Osteoblast (primary cell): Measurements from ENCODE around the gene TRIM71. TPM values are rescaled to one million over a fixed set of nuclear protein-coding genes. Genes with fewer than 3 reads are reported as not detected.

Source experiments
- DNase-seq: peaks from one replicate; pipeline ENCODE4 v3.0.0; 2011; ENCODE audit warnings: low spot score, mixed read lengths; ENCODE audit not compliant: insufficient read length; ENCODE audit errors: missing footprints
- H2AFZ ChIP-seq: 2 replicates; pipeline ENCODE4 v1.6.0; 2011; ENCODE audit warnings: mild to moderate bottlenecking, low read length
- H3K27ac ChIP-seq: 2 replicates; pipeline ENCODE4 v1.5.1; 2011; ENCODE audit warnings: mild to moderate bottlenecking, low read depth, low read length, moderate library complexity
- H3K27me3 ChIP-seq: 2 replicates; pipeline ENCODE4 v1.6.0; 2012; ENCODE audit warnings: mild to moderate bottlenecking, control low read depth, inconsistent platforms, low read length, moderate library complexity; ENCODE audit not compliant: insufficient read depth
- H3K36me3 ChIP-seq: 2 replicates; pipeline ENCODE4 v1.5.1; 2011; ENCODE audit warnings: mild to moderate bottlenecking, low read length, control low read depth, moderate library complexity; ENCODE audit not compliant: insufficient read depth
- H3K4me1 ChIP-seq: 2 replicates; pipeline ENCODE4 v1.5.1; 2011; ENCODE audit warnings: mild to moderate bottlenecking, low read length, control low read depth, moderate library complexity; ENCODE audit not compliant: insufficient read depth
- H3K4me2 ChIP-seq: 2 replicates; pipeline ENCODE4 v1.6.0; 2011; ENCODE audit warnings: mild to moderate bottlenecking, low read length; ENCODE audit not compliant: insufficient read depth
- H3K4me3 ChIP-seq: fragments of 200-600 bp; sonication (generic); 3 replicates; pipeline ENCODE4 v1.5.1; 2012; ENCODE audit warnings: mild to moderate bottlenecking, low read length, inconsistent platforms; ENCODE audit not compliant: insufficient read depth
- H3K79me2 ChIP-seq: 2 replicates; pipeline ENCODE4 v1.6.0; 2012; ENCODE audit warnings: mild to moderate bottlenecking, low read length, control low read depth, inconsistent platforms; ENCODE audit not compliant: insufficient read depth
- H3K9me3 ChIP-seq: 2 replicates; pipeline ENCODE4 v1.5.1; 2011; ENCODE audit warnings: low read depth, low read length, control low read depth
- H4K20me1 ChIP-seq: 2 replicates; pipeline ENCODE4 v1.6.0; 2012; ENCODE audit warnings: mild to moderate bottlenecking, low read length, control low read depth; ENCODE audit not compliant: insufficient read depth
- CTCF ChIP-seq: IDR thresholded peaks from 2 replicates; pipeline ENCODE4 v1.5.1; 2011; ENCODE audit warnings: mild to moderate bottlenecking, low read depth, low read length, moderate library complexity; ENCODE audit errors: extremely low read depth
- total RNA-seq: library from RNA; depleted of rRNA; stranded (reverse); fragments of >200 nt; gene quantifications from 2 replicates; pipeline ENCODE4 v1.2.3, GENCODE V29; 2012

Gene TRIM71
- total RNA-seq, 1 donor = not detected

- peaks cover 3% of the 10 kb centered on the region for H3K4me1 ChIP-seq
- peak overlapping the region; percentile 25 for H2AFZ ChIP-seq
- H3K4me2 ChIP-seq = no peak overlapping the region
- H4K20me1 ChIP-seq = no peaks in the 10 kb centered on the region
- no peak for TF ChIP-seq CTCF
- no peaks in the 10 kb centered on the region for H3K79me2 ChIP-seq
- no peak overlapping the region for H3K4me3 ChIP-seq
- no peaks in the 10 kb centered on the region for H3K36me3 ChIP-seq
- H3K27me3 ChIP-seq = peaks cover 2% of the 10 kb centered on the region
- peak; percentile 82 for DNase-seq
- no peaks in the 10 kb centered on the region for H3K9me3 ChIP-seq
- no peak overlapping the region for H3K27ac ChIP-seq
Measured at GRCh38 chr3:32841867-32842470, 24.2 kb downstream of the TRIM71 start.

GRCh38 chr3:32842531-32842931, 24.7 kb downstream of the TRIM71 start:
- TF ChIP-seq CTCF = no peak
- no peak overlapping the region for H3K4me2 ChIP-seq
- DNase-seq = no peak

GRCh38 chr3:32842987-32843386, 25.2 kb downstream of the TRIM71 start:
- Histone ChIP-seq H3K4me1 (peaks cover 3% of the 10 kb centered on the region), H3K79me2 (no peaks in the 10 kb centered on the region), H2AFZ (no peak overlapping the region), H3K27me3 (no peaks in the 10 kb centered on the region), H3K9me3 (no peaks in the 10 kb centered on the region), H3K4me3 (no peak overlapping the region), H4K20me1 (no peaks in the 10 kb centered on the region), H3K36me3 (no peaks in the 10 kb centered on the region), H3K4me2 (no peak overlapping the region), H3K27ac (no peak overlapping the region)
- no peak for TF ChIP-seq CTCF
- DNase-seq = no peak

More at GRCh38 chr3:32842531-32842931, 24.7 kb downstream of the TRIM71 start:
- no peaks in the 10 kb centered on the region for H3K9me3 ChIP-seq
- no peaks in the 10 kb centered on the region for H3K27me3 ChIP-seq
- no peak overlapping the region for H2AFZ ChIP-seq
- H3K79me2 ChIP-seq = no peaks in the 10 kb centered on the region
- no peak overlapping the region for H3K4me3 ChIP-seq
- peaks cover 3% of the 10 kb centered on the region for H3K4me1 ChIP-seq
- no peaks in the 10 kb centered on the region for H4K20me1 ChIP-seq
- H3K27ac ChIP-seq = no peak overlapping the region
- H3K36me3 ChIP-seq = no peaks in the 10 kb centered on the region

GRCh38 chr3:32843510-32844321, 25.9 kb downstream of the TRIM71 start:
- peaks cover 2% of the 10 kb centered on the region for H3K27me3 ChIP-seq
- H3K79me2 ChIP-seq = no peaks in the 10 kb centered on the region
- no peak for TF ChIP-seq CTCF
- H3K36me3 ChIP-seq = no peaks in the 10 kb centered on the region
- H3K27ac ChIP-seq = no peak overlapping the region
- no peak overlapping the region for H3K4me2 ChIP-seq
- no peaks in the 10 kb centered on the region for H3K9me3 ChIP-seq
- no peak for DNase-seq
- no peak overlapping the region for H3K4me3 ChIP-seq
- no peaks in the 10 kb centered on the region for H4K20me1 ChIP-seq
- peaks cover 3% of the 10 kb centered on the region for H3K4me1 ChIP-seq
- H2AFZ ChIP-seq = no peak overlapping the region
